Measurements from ENCODE around the gene DAB2IP. TPM values are rescaled to one million over a fixed set of nuclear protein-coding genes. Genes with fewer than 3 reads are reported as not detected.
"Not testable (repeated sequence)": the region's sequence is repeated elsewhere in the genome, so short reads cannot be mapped to it uniquely, and the experiment has no call there.

The DAB2IP gene
- total RNA-seq, 1 donor from 2014 or later: 44.7 TPM

DNA sequence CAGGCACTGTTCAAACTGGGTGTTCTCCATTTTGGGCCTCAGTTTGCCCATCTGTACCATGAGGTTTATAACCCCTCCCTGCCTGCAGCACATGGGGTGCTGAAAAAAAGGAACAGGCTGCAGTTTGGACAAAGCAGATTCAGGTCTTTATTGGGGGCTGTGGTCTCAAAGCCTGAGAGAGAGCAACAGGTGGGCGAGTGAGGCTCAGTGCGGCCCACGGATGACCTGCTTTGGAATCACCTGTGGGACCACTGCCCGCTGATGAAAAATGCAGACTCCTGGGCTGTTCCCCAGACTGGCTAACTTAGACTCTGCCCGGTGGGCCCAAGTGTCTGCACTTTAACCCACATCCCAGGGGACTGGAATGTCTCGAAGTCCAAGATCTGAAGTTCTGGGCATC is 11.8 kb upstream of the DAB2IP start:
- intact Hi-C loops (cut with DNase I): loop anchor here (5.0 kb wide), 1 partner anchor 353 kb away; no protein-coding TSS in a partner anchor
- no peak for DNase-seq
- ATAC-seq (ENCODE audit: poor library complexity): no peak

DNA sequence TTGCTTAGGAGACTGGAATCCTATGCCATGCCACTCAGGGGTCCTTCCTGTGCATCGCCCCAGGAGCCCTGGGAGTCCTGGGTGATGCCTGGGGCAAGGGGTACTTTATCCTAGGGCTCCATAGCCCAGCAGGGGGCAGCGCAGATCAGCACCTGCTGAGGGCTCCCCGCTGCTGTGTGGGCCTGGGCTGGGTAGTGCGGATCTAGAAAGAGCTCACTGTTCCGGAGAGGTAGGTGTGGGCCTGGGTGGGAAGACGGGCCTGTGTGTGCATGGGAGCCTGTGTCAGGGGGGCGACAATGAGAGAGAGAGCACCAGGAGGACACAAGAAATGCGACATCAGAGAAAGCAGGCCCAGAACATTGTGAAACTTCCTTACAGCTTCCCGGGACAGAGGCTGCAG is 11.4 kb upstream of the DAB2IP start:
- DNase-seq (peak; percentile 77), ATAC-seq (ENCODE audit: poor library complexity) (peak; percentile 70)
- intact Hi-C loops (cut with DNase I): no loop called here

GRCh38 chr9:121640491-121641223 is 10.8 kb upstream of the DAB2IP start:
- DNase-seq (no peak), ATAC-seq (ENCODE audit: poor library complexity) (peak; percentile 4)
- intact Hi-C loops (cut with DNase I): no loop called here

- ATAC-seq (ENCODE audit: poor library complexity) (no peak), DNase-seq (no peak)
- intact Hi-C loops (cut with DNase I): no loop called here
These were observed 10.2 kb upstream of the DAB2IP start for GRCh38 chr9:121641224-121641611.

GRCh38 chr9:121642758-121643157 is 8.7 kb upstream of the DAB2IP start:
- DNase-seq (no peak), ATAC-seq (ENCODE audit: poor library complexity) (no peak)
- intact Hi-C loops (cut with DNase I): no loop called here

GRCh38 chr9:121643473-121643872 is 8.0 kb upstream of the DAB2IP start:
- DNase-seq: no peak
- ATAC-seq (ENCODE audit: poor library complexity): no peak
- intact Hi-C loops (cut with DNase I): no loop called here

DNA sequence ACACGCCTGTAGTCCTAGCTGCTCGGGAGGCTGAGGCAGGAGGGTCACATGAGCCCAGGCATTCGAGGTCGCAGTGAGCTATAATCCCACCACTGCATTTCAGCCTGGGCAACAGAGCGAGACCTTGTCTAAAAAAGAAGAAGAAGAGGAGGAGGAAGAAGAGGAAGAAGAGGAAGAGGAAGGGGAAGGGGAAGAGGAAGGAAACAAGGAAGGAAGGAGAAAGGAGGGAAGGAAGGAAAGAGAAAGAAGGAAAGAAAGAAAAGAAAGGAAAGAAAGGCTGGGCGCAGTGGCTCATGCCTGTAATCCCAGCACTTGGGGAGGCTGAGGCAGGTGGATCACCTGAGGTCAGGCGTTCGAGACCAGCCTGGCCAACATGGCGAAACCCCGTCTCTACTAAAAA is 7.4 kb upstream of the DAB2IP start:
- ATAC-seq (ENCODE audit: poor library complexity); DNase-seq; intact Hi-C loops (cut with DNase I): not testable (repeated sequence)

- DNase-seq (no peak), ATAC-seq (ENCODE audit: poor library complexity) (peak; percentile 16)
- intact Hi-C loops (cut with DNase I): no loop called here
These were observed 6.4 kb upstream of the DAB2IP start for GRCh38 chr9:121645003-121645402.

DNA sequence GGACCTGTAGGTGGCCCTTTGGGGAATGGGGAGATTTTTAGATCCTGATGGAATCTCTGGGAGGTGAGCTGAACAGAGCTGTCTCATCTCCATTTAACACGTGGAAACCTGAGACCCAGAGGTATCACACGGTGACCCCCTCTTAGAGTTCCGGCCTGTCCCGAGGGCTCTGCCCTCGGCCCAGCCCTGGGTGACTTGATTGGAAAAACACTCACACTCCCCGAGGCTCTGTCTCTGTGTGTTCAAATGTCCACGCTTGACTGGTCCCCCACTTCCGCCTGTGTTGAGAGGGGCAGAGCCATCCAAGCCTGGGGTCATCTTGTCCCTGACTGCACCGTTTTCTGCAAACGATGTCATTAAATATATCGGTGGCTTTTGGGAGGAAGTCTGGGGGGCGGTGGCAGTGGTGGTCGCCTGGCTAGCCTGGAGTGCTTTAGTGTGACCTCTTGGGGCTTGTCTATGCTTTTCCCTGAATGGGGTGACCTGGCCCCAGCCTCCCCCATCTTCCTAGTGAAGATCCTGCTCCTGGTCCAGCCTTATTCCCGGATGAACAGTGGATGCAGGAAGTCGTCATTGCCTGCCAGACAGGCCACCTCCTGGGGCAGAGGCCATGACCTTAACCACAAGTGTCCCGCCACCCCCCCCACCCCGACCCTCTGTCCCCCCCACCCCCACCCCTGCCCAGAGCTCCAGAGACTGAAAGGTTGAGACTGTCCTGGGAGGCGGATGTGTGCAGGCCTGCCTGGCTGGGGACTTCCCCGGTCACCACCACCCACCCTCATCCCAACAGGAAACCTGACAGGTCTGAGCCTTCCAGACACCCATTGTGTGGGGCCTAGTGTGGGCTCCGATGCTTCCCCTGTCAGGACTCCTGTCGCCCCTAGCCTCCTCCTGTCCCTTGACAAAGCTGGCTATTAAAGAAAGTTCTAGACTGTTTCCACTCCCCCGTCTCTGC is 5.3 kb upstream of the DAB2IP start:
- DNase-seq (no peak), ATAC-seq (ENCODE audit: poor library complexity) (no peak)
- intact Hi-C loops (cut with DNase I): no loop called here

- intact Hi-C loops (cut with DNase I): no loop called here
- ATAC-seq (ENCODE audit: poor library complexity): no peak
- no peak for DNase-seq
These were observed 4.4 kb upstream of the DAB2IP start for GRCh38 chr9:121646992-121647391.

GRCh38 chr9:121648172-121648571 is 3.3 kb upstream of the DAB2IP start:
- DNase-seq (no peak), ATAC-seq (ENCODE audit: poor library complexity) (no peak)
- intact Hi-C loops (cut with DNase I): no loop called here

DNA sequence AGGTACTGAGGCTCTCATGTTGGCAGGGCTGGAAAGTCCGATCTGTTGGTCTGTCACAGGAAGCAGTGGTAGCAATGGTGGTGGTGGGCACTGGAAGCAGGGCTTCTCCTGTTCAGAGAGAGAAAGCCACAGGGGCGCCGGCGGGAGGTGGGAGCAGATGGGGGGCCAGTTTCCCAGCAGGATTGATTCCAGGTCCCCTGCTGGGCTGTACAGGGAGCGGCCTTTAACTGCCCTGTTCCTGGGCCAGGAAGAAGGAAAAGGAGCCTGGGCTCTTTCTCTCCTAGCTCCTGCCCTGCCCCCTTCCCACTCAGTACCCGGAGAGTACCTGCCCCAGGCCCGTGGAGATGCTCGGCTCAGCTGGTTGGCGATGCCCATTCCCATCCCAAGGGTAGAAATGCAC is 2.6 kb upstream of the DAB2IP start:
- ATAC-seq (ENCODE audit: poor library complexity) (no peak), DNase-seq (no peak)
- intact Hi-C loops (cut with DNase I): no loop called here

- intact Hi-C loops (cut with DNase I): no loop called here
- no peak for ATAC-seq (ENCODE audit: poor library complexity)
- DNase-seq: no peak
These were observed 1.8 kb upstream of the DAB2IP start for GRCh38 chr9:121649476-121650216.

DNA sequence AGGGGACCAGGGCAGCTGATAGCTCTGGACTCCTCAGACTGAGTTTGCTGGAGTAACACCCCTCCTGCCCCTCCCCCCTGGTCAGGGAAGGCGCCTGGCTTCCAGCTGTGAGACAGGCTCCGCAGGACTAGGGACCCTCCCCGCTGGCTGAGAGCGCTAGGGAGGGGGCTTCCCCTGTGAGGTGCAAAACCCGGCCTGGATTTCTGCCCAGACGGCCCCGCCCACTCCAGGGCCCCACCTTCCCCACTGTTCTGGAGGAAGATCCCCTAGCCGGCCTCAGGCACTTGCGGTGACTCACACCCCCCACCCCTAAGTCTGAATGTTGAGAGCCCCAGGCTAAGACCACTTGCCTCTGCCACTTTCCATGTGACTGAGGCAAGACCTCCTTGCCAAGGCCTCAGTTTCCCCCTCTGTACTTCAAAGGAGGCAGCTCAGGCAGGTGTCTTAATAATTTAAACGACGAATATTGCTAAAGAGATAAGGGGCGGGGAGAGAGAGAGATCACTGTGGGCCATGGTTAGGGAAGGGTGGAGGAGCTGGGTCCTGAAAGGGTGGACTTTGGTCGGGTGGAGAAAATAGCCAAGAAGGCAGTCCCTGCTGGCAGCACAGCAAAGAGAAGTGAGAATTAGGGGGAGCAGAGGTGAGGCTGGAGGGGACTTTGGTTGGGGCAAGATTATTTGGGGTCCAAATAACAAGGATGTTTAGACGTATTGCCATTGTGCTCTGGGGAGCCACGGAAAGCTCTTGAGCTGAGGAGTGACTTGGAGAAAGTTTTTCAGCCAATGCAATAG is 1.0 kb upstream of the DAB2IP start:
- DNase-seq (peak; percentile 67), ATAC-seq (ENCODE audit: poor library complexity) (peak; percentile 26)
- intact Hi-C loops (cut with DNase I): no loop called here

- ATAC-seq (ENCODE audit: poor library complexity) (no peak), DNase-seq (no peak)
- intact Hi-C loops (cut with DNase I): no loop called here
These were observed 483 bp upstream of the DAB2IP start for GRCh38 chr9:121651008-121651294.

DNA sequence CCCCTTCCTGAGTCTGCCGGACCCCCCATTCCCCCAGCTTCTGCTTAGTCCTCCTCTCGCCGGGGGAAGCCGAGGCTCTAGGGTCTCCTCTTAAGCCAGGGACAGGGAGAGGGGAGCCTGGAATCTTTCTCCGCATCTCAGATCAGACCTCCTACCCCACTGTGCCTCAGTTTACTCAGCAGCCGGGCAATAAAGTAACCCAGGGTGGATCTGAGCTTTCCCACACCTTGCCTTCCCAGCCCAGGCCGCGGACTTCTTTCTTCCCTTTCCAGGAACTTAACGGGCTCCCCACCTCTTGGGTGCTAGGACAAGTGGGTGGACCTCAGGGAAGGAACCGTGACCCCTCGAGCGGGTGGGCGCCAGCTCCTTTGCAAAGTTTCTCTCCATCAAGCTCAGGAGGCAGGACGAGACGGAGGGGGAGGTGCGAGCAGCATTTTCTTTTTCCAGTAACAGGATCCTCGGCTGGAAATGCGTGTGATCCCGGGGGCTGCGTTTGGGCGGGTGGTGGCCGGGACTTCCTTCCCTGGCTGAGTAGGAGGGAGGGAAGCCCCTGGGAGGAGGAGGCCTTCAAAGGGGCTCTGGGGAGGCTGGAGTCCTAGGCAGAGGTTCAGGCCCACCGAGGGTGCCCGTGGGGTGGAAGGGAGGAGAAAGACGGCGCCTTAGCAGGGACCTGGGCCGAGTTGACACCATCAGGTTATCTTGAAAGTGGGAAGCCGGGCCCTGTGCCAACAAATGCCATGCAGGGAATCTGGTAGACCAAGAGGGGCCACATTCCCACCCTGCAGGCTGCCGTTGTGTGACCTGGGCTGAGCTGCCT is 795 bp downstream of the DAB2IP start:
- intact Hi-C loops (cut with DNase I): no loop called here
- ATAC-seq (ENCODE audit: poor library complexity): no peak
- DNase-seq: peak; percentile 71

DNA sequence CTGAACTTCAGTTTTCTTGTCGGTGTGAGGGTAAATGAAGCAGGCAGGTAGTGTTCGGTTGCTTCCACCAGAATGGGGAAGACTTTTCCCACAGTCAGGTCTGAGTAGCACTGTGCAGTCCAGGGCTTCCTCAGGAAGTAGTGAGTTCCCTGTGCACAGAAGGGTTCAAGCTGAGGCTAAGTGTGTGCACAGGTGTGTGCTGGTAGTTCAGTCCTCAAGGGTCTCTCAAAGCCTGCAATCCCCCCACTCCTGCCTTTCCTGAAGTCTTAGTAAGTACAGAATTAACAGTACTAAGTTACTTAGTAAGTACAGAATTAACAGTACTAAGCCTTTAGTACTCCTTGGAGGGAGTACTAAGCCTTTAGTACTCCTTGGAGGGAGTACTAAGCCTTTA is 1.4 kb downstream of the DAB2IP start:
- no peak for DNase-seq
- no peak for ATAC-seq (ENCODE audit: poor library complexity)
- intact Hi-C loops (cut with DNase I): no loop called here
